UCSD-AML1 (cell line): ENCODE results near the gene WDFY3.

Experiments used
- DNase-seq: peaks from one replicate; lab custom pipeline; 2025; ENCODE audit not compliant: unreplicated experiment; lab: John Stamatoyannopoulos, UW

WDFY3 gene

GRCh38 chr4:84954982-84955567 is 11.4 kb downstream of the WDFY3 start:
- DNase-seq: no peak

GRCh38 chr4:84952776-84953175 is 13.7 kb downstream of the WDFY3 start:
- DNase-seq: no peak

GRCh38 chr4:84952004-84952403 is 14.5 kb downstream of the WDFY3 start:
- DNase-seq: no peak

- no peak for DNase-seq
These were observed 18.4 kb downstream of the WDFY3 start for GRCh38 chr4:84948056-84948455.

- no peak for DNase-seq
These were observed 21.5 kb downstream of the WDFY3 start for GRCh38 chr4:84944947-84945346.

- no peak for DNase-seq
These were observed 25.5 kb downstream of the WDFY3 start for GRCh38 chr4:84940960-84941359.

GRCh38 chr4:84939113-84939512 is 27.4 kb downstream of the WDFY3 start:
- DNase-seq: no peak

GRCh38 chr4:84938316-84938715 is 28.2 kb downstream of the WDFY3 start:
- no peak for DNase-seq

GRCh38 chr4:84937381-84937977 is 29.0 kb downstream of the WDFY3 start:
- DNase-seq: no peak

- no peak for DNase-seq
These were observed 30.4 kb downstream of the WDFY3 start for GRCh38 chr4:84936123-84936522.

- no peak for DNase-seq
These were observed 34.0 kb downstream of the WDFY3 start for GRCh38 chr4:84932462-84932861.

GRCh38 chr4:84931961-84932360 is 34.5 kb downstream of the WDFY3 start:
- no peak for DNase-seq

GRCh38 chr4:84931274-84931673 is 35.2 kb downstream of the WDFY3 start:
- DNase-seq: no peak

- no peak for DNase-seq
These were observed 38.4 kb downstream of the WDFY3 start for GRCh38 chr4:84928089-84928488.

GRCh38 chr4:84927428-84927827 is 39.1 kb downstream of the WDFY3 start:
- DNase-seq: no peak

GRCh38 chr4:84925558-84925957 is 40.9 kb downstream of the WDFY3 start:
- no peak for DNase-seq

GRCh38 chr4:84924434-84924833 is 42.1 kb downstream of the WDFY3 start:
- DNase-seq: no peak

GRCh38 chr4:84920617-84921016 is 45.9 kb downstream of the WDFY3 start:
- DNase-seq: no peak

GRCh38 chr4:84917869-84918600 is 48.5 kb downstream of the WDFY3 start:
- no peak for DNase-seq

GRCh38 chr4:84917086-84917821 is 49.2 kb downstream of the WDFY3 start:
- no peak for DNase-seq

- DNase-seq: no peak
These were observed 50.3 kb downstream of the WDFY3 start for GRCh38 chr4:84916227-84916626.

GRCh38 chr4:84915396-84915780 is 51.1 kb downstream of the WDFY3 start:
- DNase-seq: no peak
